GM18519 (cell line): ENCODE data around the gene GATB.

Source experiments
- ATAC-seq: cut with Tn5 transposase; IDR thresholded peaks from one replicate; pipeline ENCODE4 v1.9.1; 2021; ENCODE audit warnings: mild to moderate bottlenecking, moderate library complexity; ENCODE audit not compliant: unreplicated experiment, low FRiP score

The GATB gene

GRCh38 chr4:151658959-151659600 lies 101.7 kb downstream of the GATB start:
- peak; percentile 82 for ATAC-seq

- no peak for ATAC-seq
Observed at GRCh38 chr4:151657896-151658295, 102.9 kb downstream of the GATB start.

- ATAC-seq, result no peak
Observed at GRCh38 chr4:151656058-151656457, 104.7 kb downstream of the GATB start.

GRCh38 chr4:151653548-151653918 lies 107.3 kb downstream of the GATB start:
- ATAC-seq, result no peak

- no peak for ATAC-seq
Observed at GRCh38 chr4:151652841-151653547, 107.8 kb downstream of the GATB start.

- no peak for ATAC-seq
Observed at GRCh38 chr4:151651496-151651895, 109.3 kb downstream of the GATB start.

- ATAC-seq, result no peak
Observed at GRCh38 chr4:151649479-151649878, 111.3 kb downstream of the GATB start.

GRCh38 chr4:151646322-151646721 lies 114.5 kb downstream of the GATB start:
- ATAC-seq, result no peak

GRCh38 chr4:151644622-151645021 lies 116.2 kb downstream of the GATB start:
- ATAC-seq, result no peak

- ATAC-seq, result no peak
Observed at GRCh38 chr4:151643564-151643963, 117.2 kb downstream of the GATB start.

GRCh38 chr4:151641983-151642382 lies 118.8 kb downstream of the GATB start:
- ATAC-seq, result no peak

- no peak for ATAC-seq
Observed at GRCh38 chr4:151641167-151641566, 119.6 kb downstream of the GATB start.

- ATAC-seq, result no peak
Observed at GRCh38 chr4:151640381-151640780, 120.4 kb downstream of the GATB start.

GRCh38 chr4:151638295-151638858 lies 122.4 kb downstream of the GATB start:
- ATAC-seq, result no peak

GRCh38 chr4:151631349-151631748 lies 129.5 kb downstream of the GATB start:
- ATAC-seq, result no peak

GRCh38 chr4:151629097-151629783 lies 131.6 kb downstream of the GATB start:
- ATAC-seq, result no peak

GRCh38 chr4:151628001-151628608 lies 132.7 kb downstream of the GATB start:
- no peak for ATAC-seq

GRCh38 chr4:151627491-151627890 lies 133.3 kb downstream of the GATB start:
- ATAC-seq, result no peak

GRCh38 chr4:151626751-151627150 lies 134.1 kb downstream of the GATB start:
- no peak for ATAC-seq

- no peak for ATAC-seq
Observed at GRCh38 chr4:151626228-151626627, 134.6 kb downstream of the GATB start.
